ENCODE data around the gene SMYD5.

SMYD5 gene

GRCh38 chr2:73267008-73267407 is 53.0 kb downstream of the SMYD5 start:
- CTCF ChIA-PET: interaction anchor here (0.7 to 2.1 kb wide), 2 partner anchors 10 to 25 kb away, joined by 3 to 8 read pairs; no protein-coding TSS in a partner anchor

GRCh38 chr2:73268366-73268829 is 54.4 kb downstream of the SMYD5 start:
- Histone ChIP-seq H3K9me3 (ENCODE audit: control insufficient read depth, insufficient read depth, low read depth, low read length) (no peaks in the 10 kb centered on the region), H3K36me3 (ENCODE audit: control insufficient read depth in 2 of 2, insufficient read depth in 1 of 2, low read length in 2 of 2) (peaks cover 0 to 32% of the 10 kb centered on the region in 2 experiments; a peak in 2 of 3 replicates), H3K27ac (ENCODE audit: extremely low read depth, low read depth, low read length) (peak overlapping the region; percentile 53; the same call in 1 of the 2 replicates), H3K4me3 (ENCODE audit: low read depth, low read length) (peak overlapping the region; percentile 44), H3K4me1 (ENCODE audit: control insufficient read depth, insufficient read depth, low read length) (peaks cover 4% of the 10 kb centered on the region; the same call in 1 of the 2 replicates)
- ChIA-PET CTCF (interaction anchor here (0.7 to 2.1 kb wide), 8 partner anchors 9 to 156 kb away, joined by 3 to 8 read pairs (median 6); no protein-coding TSS in a partner anchor), POLR2A (interaction anchor here (1.3 to 2.1 kb wide), 3 partner anchors 12 to 35 kb away, joined by 4 to 7 read pairs (median 5); partner anchors contain the start of genes CCT7 and PRADC1)
- TF ChIP-seq ZNF121 (tag by site-specific recombination; IDR thresholded peaks at IDR 0.05) (peak; percentile 66; the same call in 1 of the 2 replicates), ZBTB21 (tag by site-specific recombination; IDR thresholded peaks at IDR 0.05) (no peak), KLF16 (tag by site-specific recombination; IDR thresholded peaks at IDR 0.05) (0 out of 2 replicates have a peak, but pooled peaks have one; percentile 9), SETDB1 (IDR thresholded peaks at IDR 0.05; ENCODE audit: insufficient read length, low read length) (no peak)

More at GRCh38 chr2:73267008-73267407, 53.0 kb downstream of the SMYD5 start:
- Histone ChIP-seq H3K27ac (ENCODE audit: extremely low read depth, low read depth, low read length) (no peak overlapping the region), H3K4me3 (ENCODE audit: low read depth, low read length) (no peak overlapping the region), H3K4me1 (ENCODE audit: control insufficient read depth, insufficient read depth, low read length) (peaks cover 4% of the 10 kb centered on the region; the same call in 1 of the 2 replicates), H3K36me3 (ENCODE audit: control insufficient read depth in 2 of 2, insufficient read depth in 1 of 2, low read length in 2 of 2) (peaks cover 0 to 37% of the 10 kb centered on the region in 2 experiments; a peak in 2 of 3 replicates), H3K9me3 (ENCODE audit: control insufficient read depth, insufficient read depth, low read depth, low read length) (no peaks in the 10 kb centered on the region)
- POLR2A ChIA-PET: no interaction called here
- TF ChIP-seq KLF16 (tag by site-specific recombination; IDR thresholded peaks at IDR 0.05): 0 out of 2 replicates have a peak, but pooled peaks have one; percentile 16
- no peak for TF ChIP-seq EGR2 (tag by site-specific recombination; IDR thresholded peaks at IDR 0.05; ENCODE audit: low read depth)

DNA sequence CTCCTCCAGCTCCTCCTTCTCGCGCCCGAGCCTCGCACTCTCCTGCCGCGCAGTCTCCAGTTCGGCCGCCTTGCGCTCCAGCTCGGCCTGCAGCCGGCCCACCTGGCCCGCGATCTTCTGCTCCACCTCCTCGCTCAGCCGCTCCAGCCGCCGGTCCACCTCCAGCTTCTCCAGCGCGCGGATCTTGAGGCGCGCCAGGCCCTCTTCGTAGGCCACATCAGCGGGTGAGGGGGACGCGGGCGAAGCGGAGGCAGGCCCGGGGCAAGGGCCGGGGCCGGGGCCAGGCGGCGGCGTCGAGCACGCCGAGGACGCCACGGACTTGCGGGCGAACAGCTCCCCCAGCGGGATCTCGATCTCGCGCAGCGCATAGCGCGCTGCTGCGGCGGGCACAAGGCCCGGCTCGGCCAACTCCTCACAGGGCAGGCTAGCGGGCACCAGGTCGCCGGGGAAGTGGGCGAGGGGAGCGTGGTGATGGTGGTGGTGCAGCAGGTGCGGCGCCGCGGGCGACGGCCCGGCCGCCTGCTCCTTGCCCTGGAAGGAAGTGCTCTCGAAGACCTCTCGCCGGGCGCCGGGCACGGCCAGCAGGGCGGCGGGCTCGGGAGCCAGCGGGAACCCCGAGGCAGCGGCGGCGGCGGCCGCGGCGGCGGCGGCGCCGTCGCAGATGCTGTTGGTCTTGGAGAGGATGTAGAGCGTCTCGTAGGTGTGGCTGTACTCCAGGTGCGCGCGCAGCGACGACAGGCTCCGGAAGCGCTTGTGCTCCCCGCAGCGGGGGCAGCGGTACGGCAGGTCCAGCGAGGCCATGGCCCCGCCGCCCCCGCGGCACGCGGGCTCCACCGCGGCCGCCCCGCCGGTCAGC is 55.0 kb downstream of the SMYD5 start:
- H3K4me1 ChIP-seq (ENCODE audit: control insufficient read depth, insufficient read depth, low read length): peaks cover 4% of the 10 kb centered on the region; the same call in 1 of the 2 replicates
- peaks cover 0 to 25% of the 10 kb centered on the region in 2 experiments; a peak in 2 of 3 replicates for H3K36me3 ChIP-seq (ENCODE audit: control insufficient read depth in 2 of 2, insufficient read depth in 1 of 2, low read length in 2 of 2)
- CTCF ChIA-PET: interaction anchor here (0.7 to 2.1 kb wide), 9 partner anchors 9 to 157 kb away, joined by 3 to 8 read pairs (median 6); no protein-coding TSS in a partner anchor
- POLR2A ChIA-PET: interaction anchor here (1.3 to 2.1 kb wide), 3 partner anchors 12 to 35 kb away, joined by 4 to 7 read pairs (median 5); partner anchors contain the start of genes CCT7 and PRADC1
- H3K9me3 ChIP-seq (ENCODE audit: control insufficient read depth, insufficient read depth, low read depth, low read length): no peaks in the 10 kb centered on the region
- H3K27ac ChIP-seq (ENCODE audit: extremely low read depth, low read depth, low read length): peak overlapping the region; percentile 53; the same call in 1 of the 2 replicates
- peak overlapping the region; percentile 44 for H3K4me3 ChIP-seq (ENCODE audit: low read depth, low read length)
- TF ChIP-seq, protein P1, sequence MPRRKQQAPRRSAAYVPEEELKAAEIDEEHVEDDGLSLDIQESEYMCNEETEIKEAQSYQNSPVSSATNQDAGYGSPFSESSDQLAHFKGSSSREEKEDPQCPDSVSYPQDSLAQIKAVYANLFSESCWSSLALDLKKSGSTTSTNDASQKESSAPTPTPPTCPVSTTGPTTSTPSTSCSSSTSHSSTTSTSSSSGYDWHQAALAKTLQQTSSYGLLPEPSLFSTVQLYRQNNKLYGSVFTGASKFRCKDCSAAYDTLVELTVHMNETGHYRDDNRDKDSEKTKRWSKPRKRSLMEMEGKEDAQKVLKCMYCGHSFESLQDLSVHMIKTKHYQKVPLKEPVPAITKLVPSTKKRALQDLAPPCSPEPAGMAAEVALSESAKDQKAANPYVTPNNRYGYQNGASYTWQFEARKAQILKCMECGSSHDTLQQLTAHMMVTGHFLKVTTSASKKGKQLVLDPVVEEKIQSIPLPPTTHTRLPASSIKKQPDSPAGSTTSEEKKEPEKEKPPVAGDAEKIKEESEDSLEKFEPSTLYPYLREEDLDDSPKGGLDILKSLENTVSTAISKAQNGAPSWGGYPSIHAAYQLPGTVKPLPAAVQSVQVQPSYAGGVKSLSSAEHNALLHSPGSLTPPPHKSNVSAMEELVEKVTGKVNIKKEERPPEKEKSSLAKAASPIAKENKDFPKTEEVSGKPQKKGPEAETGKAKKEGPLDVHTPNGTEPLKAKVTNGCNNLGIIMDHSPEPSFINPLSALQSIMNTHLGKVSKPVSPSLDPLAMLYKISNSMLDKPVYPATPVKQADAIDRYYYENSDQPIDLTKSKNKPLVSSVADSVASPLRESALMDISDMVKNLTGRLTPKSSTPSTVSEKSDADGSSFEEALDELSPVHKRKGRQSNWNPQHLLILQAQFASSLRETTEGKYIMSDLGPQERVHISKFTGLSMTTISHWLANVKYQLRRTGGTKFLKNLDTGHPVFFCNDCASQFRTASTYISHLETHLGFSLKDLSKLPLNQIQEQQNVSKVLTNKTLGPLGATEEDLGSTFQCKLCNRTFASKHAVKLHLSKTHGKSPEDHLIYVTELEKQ (tag by site-specific recombination; IDR thresholded peaks at IDR 0.05; ENCODE audit: borderline replicate concordance): no peak
- TF ChIP-seq RBAK (tag by site-specific recombination; IDR thresholded peaks at IDR 0.05) (no peak), OVOL3 (tag by site-specific recombination; IDR thresholded peaks at IDR 0.05) (no peak), ZNF777 (tag by site-specific recombination; IDR thresholded peaks at IDR 0.05; ENCODE audit: borderline replicate concordance) (peak; percentile 8; the same call in 1 of the 2 replicates), HOXC10 (CRISPR knock-in tag; IDR thresholded peaks at IDR 0.05) (no peak), ZBTB8A (tag by site-specific recombination; IDR thresholded peaks at IDR 0.05) (peak; percentile 68), ZNF239 (tag by site-specific recombination; IDR thresholded peaks at IDR 0.05) (no peak), SP7 (tag by site-specific recombination; IDR thresholded peaks at IDR 0.05) (no peak), ZNF394 (tag by site-specific recombination; IDR thresholded peaks at IDR 0.05; ENCODE audit: borderline replicate concordance) (peak; percentile 80; the same call in 1 of the 2 replicates), BCL11A (tag by site-specific recombination; IDR thresholded peaks at IDR 0.05; ENCODE audit: low read depth) (no peak), ZBTB26 (tag by site-specific recombination; optimal IDR thresholded peaks at IDR 0.05) (peak; percentile 81), ZFP41 (tag by site-specific recombination; IDR thresholded peaks at IDR 0.05; ENCODE audit: borderline replicate concordance) (no peak), ZNF10 (tag by site-specific recombination; IDR thresholded peaks at IDR 0.05) (0 out of 2 replicates have a peak, but pooled peaks have one; percentile 21), EGR2 (tag by site-specific recombination; IDR thresholded peaks at IDR 0.05; ENCODE audit: low read depth) (no peak)
- TF ChIP-seq, protein P2, sequence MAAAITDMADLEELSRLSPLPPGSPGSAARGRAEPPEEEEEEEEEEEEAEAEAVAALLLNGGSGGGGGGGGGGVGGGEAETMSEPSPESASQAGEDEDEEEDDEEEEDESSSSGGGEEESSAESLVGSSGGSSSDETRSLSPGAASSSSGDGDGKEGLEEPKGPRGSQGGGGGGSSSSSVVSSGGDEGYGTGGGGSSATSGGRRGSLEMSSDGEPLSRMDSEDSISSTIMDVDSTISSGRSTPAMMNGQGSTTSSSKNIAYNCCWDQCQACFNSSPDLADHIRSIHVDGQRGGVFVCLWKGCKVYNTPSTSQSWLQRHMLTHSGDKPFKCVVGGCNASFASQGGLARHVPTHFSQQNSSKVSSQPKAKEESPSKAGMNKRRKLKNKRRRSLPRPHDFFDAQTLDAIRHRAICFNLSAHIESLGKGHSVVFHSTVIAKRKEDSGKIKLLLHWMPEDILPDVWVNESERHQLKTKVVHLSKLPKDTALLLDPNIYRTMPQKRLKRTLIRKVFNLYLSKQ (tag by site-specific recombination; IDR thresholded peaks at IDR 0.05; ENCODE audit: borderline replicate concordance): no peak
- TF ChIP-seq, protein P3, sequence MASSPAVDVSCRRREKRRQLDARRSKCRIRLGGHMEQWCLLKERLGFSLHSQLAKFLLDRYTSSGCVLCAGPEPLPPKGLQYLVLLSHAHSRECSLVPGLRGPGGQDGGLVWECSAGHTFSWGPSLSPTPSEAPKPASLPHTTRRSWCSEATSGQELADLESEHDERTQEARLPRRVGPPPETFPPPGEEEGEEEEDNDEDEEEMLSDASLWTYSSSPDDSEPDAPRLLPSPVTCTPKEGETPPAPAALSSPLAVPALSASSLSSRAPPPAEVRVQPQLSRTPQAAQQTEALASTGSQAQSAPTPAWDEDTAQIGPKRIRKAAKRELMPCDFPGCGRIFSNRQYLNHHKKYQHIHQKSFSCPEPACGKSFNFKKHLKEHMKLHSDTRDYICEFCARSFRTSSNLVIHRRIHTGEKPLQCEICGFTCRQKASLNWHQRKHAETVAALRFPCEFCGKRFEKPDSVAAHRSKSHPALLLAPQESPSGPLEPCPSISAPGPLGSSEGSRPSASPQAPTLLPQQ (tag by site-specific recombination; IDR thresholded peaks at IDR 0.05): peak; percentile 13; the same call in 1 of the 2 replicates
